Measurements from ENCODE around the gene SLC4A2. TPM values are rescaled to one million over a fixed set of nuclear protein-coding genes. Genes with fewer than 3 reads are reported as not detected.
"Not testable (repeated sequence)": the region's sequence is repeated elsewhere in the genome, so short reads cannot be mapped to it uniquely, and the experiment has no call there.

The SLC4A2 gene
- 39.7 and 65.4 TPM in 2 replicates for total RNA-seq (ENCODE audit: low replicate concordance)

- peak within 1 kb of the TSS; percentile 82 for H3K4me3 ChIP-seq (ENCODE audit: low read depth, low read length)
- peak; percentile 56 for DNase-seq (ENCODE audit: low read depth)
- peak; percentile 58 for TF ChIP-seq CTCF (IDR thresholded peaks at IDR 0.05; ENCODE audit: insufficient read depth, low read length)
Observed at GRCh38 chr7:151059367-151060112, at the start of gene SLC4A2. Gene SLC4A2 (plus strand): TSS chr7:151059589. CDS start chr7:151061988, 2,399 bp downstream.

GRCh38 chr7:151010037-151010306, 49.4 kb upstream of the SLC4A2 start:
- no peak for TF ChIP-seq CTCF (IDR thresholded peaks at IDR 0.05; ENCODE audit: insufficient read depth, low read length)
- H3K4me3 ChIP-seq (ENCODE audit: low read depth, low read length): no peak overlapping the region
- DNase-seq (ENCODE audit: low read depth): no peak

- H3K4me3 ChIP-seq (ENCODE audit: low read depth, low read length): no peak overlapping the region
- TF ChIP-seq CTCF (IDR thresholded peaks at IDR 0.05; ENCODE audit: insufficient read depth, low read length): no peak
- DNase-seq (ENCODE audit: low read depth): no peak
Observed at GRCh38 chr7:151010307-151011096, 48.9 kb upstream of the SLC4A2 start.

GRCh38 chr7:151011097-151011409, 48.3 kb upstream of the SLC4A2 start:
- no peak overlapping the region for H3K4me3 ChIP-seq (ENCODE audit: low read depth, low read length)
- no peak for DNase-seq (ENCODE audit: low read depth)
- TF ChIP-seq CTCF (IDR thresholded peaks at IDR 0.05; ENCODE audit: insufficient read depth, low read length): no peak

- not testable (repeated sequence) for H3K4me3 ChIP-seq (ENCODE audit: low read depth, low read length); DNase-seq (ENCODE audit: low read depth)
Observed at GRCh38 chr7:151011616-151012015, 47.8 kb upstream of the SLC4A2 start.

- H3K4me3 ChIP-seq (ENCODE audit: low read depth, low read length): no peak overlapping the region
- DNase-seq (ENCODE audit: low read depth): no peak
- no peak for TF ChIP-seq CTCF (IDR thresholded peaks at IDR 0.05; ENCODE audit: insufficient read depth, low read length)
Observed at GRCh38 chr7:151012031-151012692, 47.2 kb upstream of the SLC4A2 start.

- TF ChIP-seq CTCF (IDR thresholded peaks at IDR 0.05; ENCODE audit: insufficient read depth, low read length): peak; percentile 62
- DNase-seq (ENCODE audit: low read depth): no peak
Observed at GRCh38 chr7:151012911-151013347, 46.5 kb upstream of the SLC4A2 start.

More at GRCh38 chr7:151012911-151013347, 46.5 kb upstream of the SLC4A2 start:
- H3K4me3 ChIP-seq (ENCODE audit: low read depth, low read length): no peak overlapping the region

Measured in fibroblast of the aortic adventitia (primary cell).